SK-N-MC (cell line): ENCODE data around the gene POLR2J3.
"Not testable (repeated sequence)": the region's sequence is repeated elsewhere in the genome, so short reads cannot be mapped to it uniquely, and the experiment has no call there.

Experiments used
- EZH2 ChIP-seq: fragments of 200-600 bp; sonication (generic); IDR thresholded peaks from one replicate; pipeline ENCODE4 v1.6.1; 2017; ENCODE audit warnings: antibody characterized with exemption
- FOXP2 ChIP-seq: optimal IDR thresholded peaks from 2 replicates; pipeline ENCODE3; 2011; ENCODE audit warnings: mild to moderate bottlenecking, moderate library complexity; ENCODE audit not compliant: insufficient read depth; ENCODE audit errors: extremely low read length, control extremely low read depth
- POLR2AphosphoS5 ChIP-seq: IDR thresholded peaks from 2 replicates; pipeline ENCODE4 v1.6.1; 2012; ENCODE audit warnings: mild to moderate bottlenecking, low read depth, low read length, borderline replicate concordance

- not testable (repeated sequence) for TF ChIP-seq EZH2, POLR2AphosphoS5, FOXP2
These were observed 17.5 kb upstream of the POLR2J3 start for GRCh38 chr7:102589857-102590256.
